Measurements from ENCODE around the gene DOCK2.

The DOCK2 gene

DNA sequence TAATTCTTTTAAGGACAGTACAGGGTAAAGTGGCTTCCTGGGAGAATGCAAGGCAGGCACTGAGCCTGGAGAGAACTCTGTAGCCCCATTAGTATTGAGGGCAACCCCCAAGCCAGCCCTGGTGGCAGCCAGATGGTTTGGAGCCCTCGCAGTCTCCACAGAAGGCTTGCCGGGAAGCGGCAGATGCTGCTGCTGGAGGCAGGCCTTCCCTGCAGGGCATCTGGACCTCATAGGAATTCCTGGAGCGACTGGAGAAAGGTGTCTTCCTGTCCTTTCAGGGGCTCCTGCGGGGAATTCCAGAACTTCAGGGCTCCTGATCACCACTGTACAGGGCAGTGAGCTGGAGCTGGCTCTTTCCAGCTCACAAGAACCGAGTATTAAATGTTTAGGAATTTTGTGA lies 175.7 kb downstream of the DOCK2 start:
- no peak for TF ChIP-seq EZH2phosphoT487 (conservative IDR thresholded peaks at IDR 0.05; ENCODE audit: low read length)
- Histone ChIP-seq H3K79me2 (ENCODE audit: insufficient read depth, low read length) (no peaks in the 10 kb centered on the region; the same call in 1 of the 2 replicates), H4K20me1 (ENCODE audit: low read depth, low read length) (no peaks in the 10 kb centered on the region), H3K9ac (ENCODE audit: low read length) (no peak overlapping the region), H3K27ac (ENCODE audit: low read depth, low read length) (no peak overlapping the region), H3K4me2 (ENCODE audit: low read depth, low read length, poor library complexity, severe bottlenecking) (no peak overlapping the region), H2AFZ (ENCODE audit: low read depth, low read length, severe bottlenecking) (no peak overlapping the region), H3F3A (ENCODE audit: insufficient read depth) (no peaks in the 10 kb centered on the region), H3K27me3 (ENCODE audit: low read length) (no peaks in the 10 kb centered on the region), H3K4me3 (ENCODE audit: insufficient read depth, low read length, poor library complexity, severe bottlenecking) (no peak overlapping the region), H3K9me3 (ENCODE audit: insufficient read depth, low read length) (no peaks in the 10 kb centered on the region), H3K36me3 (ENCODE audit: low read length) (peaks cover 8% of the 10 kb centered on the region; the same call in 1 of the 2 replicates), H3K9me2 (replicated peaks; ENCODE audit: insufficient read depth, low read length) (no peaks in the 10 kb centered on the region)

- Histone ChIP-seq H3K79me2 (ENCODE audit: insufficient read depth, low read length) (no peaks in the 10 kb centered on the region; the same call in 1 of the 2 replicates), H3K27ac (ENCODE audit: low read depth, low read length) (no peak overlapping the region), H3K9ac (ENCODE audit: low read length) (no peak overlapping the region), H3K9me3 (ENCODE audit: insufficient read depth, low read length) (no peaks in the 10 kb centered on the region), H3K27me3 (ENCODE audit: low read length) (no peaks in the 10 kb centered on the region), H3F3A (ENCODE audit: insufficient read depth) (no peaks in the 10 kb centered on the region), H3K9me2 (replicated peaks; ENCODE audit: insufficient read depth, low read length) (no peaks in the 10 kb centered on the region), H3K4me2 (ENCODE audit: low read depth, low read length, poor library complexity, severe bottlenecking) (no peak overlapping the region), H3K36me3 (ENCODE audit: low read length) (peaks cover 18% of the 10 kb centered on the region), H4K20me1 (ENCODE audit: low read depth, low read length) (no peaks in the 10 kb centered on the region), H3K4me3 (ENCODE audit: insufficient read depth, low read length, poor library complexity, severe bottlenecking) (no peak overlapping the region), H2AFZ (ENCODE audit: low read depth, low read length, severe bottlenecking) (no peak overlapping the region)
- TF ChIP-seq EZH2phosphoT487 (conservative IDR thresholded peaks at IDR 0.05; ENCODE audit: low read length) (no peak), CTCF (IDR thresholded peaks at IDR 0.05; ENCODE audit: insufficient read depth, low read length, poor library complexity, severe bottlenecking) (no peak)
Observed at GRCh38 chr5:169814045-169814444, 177.0 kb downstream of the DOCK2 start.

DNA sequence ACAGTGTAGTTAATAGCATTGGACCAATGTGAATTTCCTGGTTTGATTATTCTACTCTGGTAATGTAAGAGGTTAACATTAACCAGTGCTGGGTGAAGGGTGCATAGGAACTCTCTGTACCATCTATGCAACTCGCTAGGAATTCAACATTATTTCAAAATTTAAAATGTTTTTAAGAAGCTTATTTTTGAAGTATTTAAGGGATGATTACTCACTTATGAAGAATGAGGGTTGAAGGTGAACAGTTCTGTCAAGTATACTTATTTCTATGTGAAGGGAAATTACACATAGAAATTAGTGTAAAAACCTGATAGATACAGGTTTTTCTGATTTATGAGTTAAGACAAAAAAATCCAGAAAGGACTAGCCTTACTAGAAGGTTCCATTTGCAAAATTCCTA lies 177.4 kb downstream of the DOCK2 start:
- no peaks in the 10 kb centered on the region for H4K20me1 ChIP-seq (ENCODE audit: low read depth, low read length)
- H3K9me2 ChIP-seq (replicated peaks; ENCODE audit: insufficient read depth, low read length), result no peaks in the 10 kb centered on the region
- H3K9me3 ChIP-seq (ENCODE audit: insufficient read depth, low read length), result no peaks in the 10 kb centered on the region
- H3K27ac ChIP-seq (ENCODE audit: low read depth, low read length), result no peak overlapping the region
- no peak overlapping the region for H2AFZ ChIP-seq (ENCODE audit: low read depth, low read length, severe bottlenecking)
- H3F3A ChIP-seq (ENCODE audit: insufficient read depth), result no peaks in the 10 kb centered on the region
- no peak overlapping the region for H3K4me2 ChIP-seq (ENCODE audit: low read depth, low read length, poor library complexity, severe bottlenecking)
- no peaks in the 10 kb centered on the region; the same call in 1 of the 2 replicates for H3K79me2 ChIP-seq (ENCODE audit: insufficient read depth, low read length)
- no peak for TF ChIP-seq EZH2phosphoT487 (conservative IDR thresholded peaks at IDR 0.05; ENCODE audit: low read length)
- no peak for TF ChIP-seq CTCF (IDR thresholded peaks at IDR 0.05; ENCODE audit: insufficient read depth, low read length, poor library complexity, severe bottlenecking)
- H3K36me3 ChIP-seq (ENCODE audit: low read length), result peaks cover 23% of the 10 kb centered on the region
- H3K4me3 ChIP-seq (ENCODE audit: insufficient read depth, low read length, poor library complexity, severe bottlenecking), result no peak overlapping the region
- H3K27me3 ChIP-seq (ENCODE audit: low read length), result no peaks in the 10 kb centered on the region
- no peak overlapping the region for H3K9ac ChIP-seq (ENCODE audit: low read length)

GRCh38 chr5:169817031-169817430 lies 180.0 kb downstream of the DOCK2 start:
- Histone ChIP-seq H2AFZ (ENCODE audit: low read depth, low read length, severe bottlenecking) (no peak overlapping the region), H3K9me3 (ENCODE audit: insufficient read depth, low read length) (no peaks in the 10 kb centered on the region), H3K4me2 (ENCODE audit: low read depth, low read length, poor library complexity, severe bottlenecking) (no peak overlapping the region), H3K27ac (ENCODE audit: low read depth, low read length) (no peak overlapping the region), H3K27me3 (ENCODE audit: low read length) (no peaks in the 10 kb centered on the region), H3F3A (ENCODE audit: insufficient read depth) (no peaks in the 10 kb centered on the region), H3K36me3 (ENCODE audit: low read length) (peaks cover 23% of the 10 kb centered on the region), H3K79me2 (ENCODE audit: insufficient read depth, low read length) (no peaks in the 10 kb centered on the region; the same call in 1 of the 2 replicates), H3K9me2 (replicated peaks; ENCODE audit: insufficient read depth, low read length) (no peaks in the 10 kb centered on the region), H3K9ac (ENCODE audit: low read length) (no peak overlapping the region), H4K20me1 (ENCODE audit: low read depth, low read length) (no peaks in the 10 kb centered on the region), H3K4me3 (ENCODE audit: insufficient read depth, low read length, poor library complexity, severe bottlenecking) (no peak overlapping the region)
- TF ChIP-seq CTCF (IDR thresholded peaks at IDR 0.05; ENCODE audit: insufficient read depth, low read length, poor library complexity, severe bottlenecking) (no peak), EZH2phosphoT487 (conservative IDR thresholded peaks at IDR 0.05; ENCODE audit: low read length) (no peak)
